Fibroblast of skin of left biceps (primary cell): ENCODE measurements around the gene PRAMEF26.
"Not testable (repeated sequence)": the region's sequence is repeated elsewhere in the genome, so short reads cannot be mapped to it uniquely, and the experiment has no call there.

ENCODE experiments used
- DNase-seq, 2 experiments: peaks; one replicate each; pipeline ENCODE4 v3.0.0-alpha.2; 2013; ENCODE audit warnings: low read depth in 2 of 2

The PRAMEF26 gene

DNA sequence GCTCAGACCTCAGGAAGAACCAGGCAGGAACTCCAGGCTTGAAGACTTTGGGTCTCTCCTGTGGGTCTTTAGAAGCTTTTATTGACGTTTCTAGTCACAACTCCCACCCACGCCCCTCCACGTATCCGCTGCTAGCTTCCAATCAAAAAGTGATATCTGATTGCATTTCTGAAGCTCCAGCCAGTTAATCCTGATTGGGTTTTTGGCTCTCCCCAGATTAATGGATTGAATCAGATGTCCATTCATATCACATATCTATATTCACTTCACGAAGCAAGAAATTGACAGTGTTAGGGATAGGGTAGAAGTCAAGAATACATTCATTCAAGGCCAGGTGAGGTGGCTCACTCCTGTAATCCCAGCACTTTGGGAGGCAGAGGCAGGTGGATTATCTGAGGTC is at the start of gene PRAMEF26:
TSS of gene PRAMEF26 (minus strand) at position 101 of the 400 bp plus-strand sequence. CDS start 2,914 bp downstream, outside the sequence.
- DNase-seq: not testable (repeated sequence)

DNA sequence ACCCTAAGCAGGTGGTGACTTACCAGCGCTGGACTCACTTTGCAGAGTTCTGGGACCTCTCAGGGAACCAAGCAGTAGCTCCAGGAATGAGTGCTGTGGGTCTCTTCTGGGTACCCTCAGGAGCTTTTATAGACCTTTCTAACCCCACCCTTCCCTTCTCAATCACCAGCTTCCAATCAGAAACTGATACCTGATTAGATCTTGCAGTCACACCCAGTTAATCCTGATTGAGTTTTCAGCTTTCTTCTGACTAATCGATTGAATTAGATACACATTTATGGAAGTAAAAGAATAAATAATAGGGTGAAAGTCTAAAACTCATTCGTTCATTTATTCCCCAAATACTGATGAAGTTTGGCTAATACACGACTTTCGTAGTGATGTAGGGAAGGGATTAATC is 45.5 kb upstream of the PRAMEF26 start, which contains the start of gene PRAMEF13:
TSS of gene PRAMEF13 (minus strand) at position 101 of the 400 bp plus-strand sequence. CDS start 1,820 bp downstream, outside the sequence.
- not testable (repeated sequence) for DNase-seq

DNA sequence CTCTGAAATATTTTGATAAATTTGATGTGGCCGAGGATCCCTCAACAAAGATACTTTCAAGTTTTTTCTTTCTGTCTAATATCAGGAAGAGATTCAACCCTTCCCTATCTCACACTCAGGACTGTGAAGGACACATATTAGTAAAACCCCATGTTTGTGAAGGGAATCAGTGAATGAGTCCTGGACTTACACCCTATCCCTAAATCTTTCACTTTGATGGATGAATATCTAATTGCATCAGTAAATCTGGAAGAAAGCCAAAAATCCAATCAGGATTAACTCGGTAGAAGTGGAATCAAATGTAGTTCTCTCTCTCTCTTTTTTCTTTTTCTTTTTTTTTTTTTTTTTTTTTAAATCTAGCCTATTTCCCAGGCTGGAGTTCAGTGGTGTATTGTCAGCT is 15.7 kb upstream of the PRAMEF26 start, which contains the start of gene PRAMEF9:
TSS of gene PRAMEF9 (plus strand) at position 301 of the 400 bp plus-strand sequence. CDS start 3,433 bp downstream, outside the sequence.
- not testable (repeated sequence) for DNase-seq

DNA sequence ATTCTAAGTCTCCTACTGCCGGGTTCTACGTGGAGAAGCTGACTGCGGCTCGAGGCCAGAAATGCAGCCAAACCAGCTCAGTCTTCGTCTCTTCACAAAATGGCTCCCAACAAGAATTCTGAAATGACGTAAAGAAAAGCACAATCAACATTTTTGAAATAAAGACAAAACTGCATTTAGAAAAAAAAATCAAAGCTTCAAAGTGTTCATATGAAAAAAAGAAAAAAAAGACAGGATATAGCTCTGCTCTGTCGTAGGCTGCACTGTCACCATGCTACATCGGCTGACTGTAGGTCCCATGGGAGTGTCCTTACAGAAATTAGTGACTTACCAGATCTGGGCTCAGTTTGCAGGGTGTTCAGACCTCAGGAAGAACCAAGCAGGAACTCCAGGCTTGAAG is 9.7 kb upstream of the PRAMEF26 start, which contains the start of gene HNRNPCL4:
TSS of gene HNRNPCL4 (minus strand) at position 101 of the 400 bp plus-strand sequence. CDS start 164 bp downstream, outside the sequence.
- DNase-seq: not testable (repeated sequence)

DNA sequence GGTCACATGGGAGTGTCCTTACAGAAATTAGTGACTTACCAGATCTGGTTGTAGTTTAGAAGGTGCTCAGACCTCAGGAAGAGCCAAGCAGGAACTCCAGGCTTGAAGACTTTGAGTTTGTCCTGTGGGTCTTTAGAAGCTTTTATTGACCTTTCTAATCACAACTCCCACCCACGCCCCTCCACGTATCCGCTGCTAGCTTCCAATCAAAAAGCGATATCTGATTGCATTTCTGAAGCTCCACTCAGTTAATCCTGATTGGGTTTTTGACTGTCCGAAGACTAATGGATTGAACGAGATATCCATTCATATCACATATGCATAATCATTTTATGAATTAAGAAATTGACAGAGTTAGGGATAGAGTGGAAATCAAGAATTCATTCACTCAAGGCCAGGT is 39.1 kb downstream of the PRAMEF26 start, which contains the start of gene HNRNPCL2:
TSS of gene HNRNPCL2 (minus strand) at position 101 of the 400 bp plus-strand sequence. CDS start 454 bp downstream, outside the sequence.
- not testable (repeated sequence) for DNase-seq
